DMS114 treated with DMSO at 0.1 percent for 48 hours (cell line): ENCODE results near the gene POU6F2.
A peak's percentile ranks its signal among the peaks of the same experiment; 100 is the strongest.

Experiments
- DNase-seq: peaks from one replicate; lab custom pipeline; 2025; ENCODE audit not compliant: unreplicated experiment; lab: John Stamatoyannopoulos, UW

POU6F2 gene

GRCh38 chr7:38992203-38992602 lies 14.5 kb downstream of the POU6F2 start:
- no peak for DNase-seq

DNA sequence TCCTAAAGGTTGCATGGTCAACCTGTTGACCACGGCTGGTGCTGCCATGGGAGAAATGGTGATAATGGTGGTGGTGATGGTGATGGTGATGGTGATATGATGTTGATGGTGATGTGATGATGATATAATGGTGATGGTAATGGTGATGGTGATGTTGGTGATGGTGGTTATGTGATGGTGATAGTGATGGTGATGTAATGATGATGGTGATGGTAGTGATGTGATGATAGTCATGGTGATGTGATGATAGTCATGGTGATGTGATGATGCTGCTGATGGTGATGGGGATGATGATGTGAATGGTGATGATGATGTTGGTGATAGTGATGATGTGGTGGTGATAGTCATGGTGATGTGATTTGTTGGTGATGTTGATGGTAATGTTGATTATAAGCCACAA lies 23.9 kb downstream of the POU6F2 start:
- no peak for DNase-seq

- no peak for DNase-seq
Observed at GRCh38 chr7:39002755-39003154, 25.0 kb downstream of the POU6F2 start.

- DNase-seq, result no peak
Observed at GRCh38 chr7:39005036-39005435, 27.3 kb downstream of the POU6F2 start.

- no peak for DNase-seq
Observed at GRCh38 chr7:39005461-39005860, 27.8 kb downstream of the POU6F2 start.

- DNase-seq, result peak; percentile 18
Observed at GRCh38 chr7:39013049-39013939, 35.6 kb downstream of the POU6F2 start.

GRCh38 chr7:39016609-39017008 lies 38.9 kb downstream of the POU6F2 start:
- DNase-seq, result no peak

DNA sequence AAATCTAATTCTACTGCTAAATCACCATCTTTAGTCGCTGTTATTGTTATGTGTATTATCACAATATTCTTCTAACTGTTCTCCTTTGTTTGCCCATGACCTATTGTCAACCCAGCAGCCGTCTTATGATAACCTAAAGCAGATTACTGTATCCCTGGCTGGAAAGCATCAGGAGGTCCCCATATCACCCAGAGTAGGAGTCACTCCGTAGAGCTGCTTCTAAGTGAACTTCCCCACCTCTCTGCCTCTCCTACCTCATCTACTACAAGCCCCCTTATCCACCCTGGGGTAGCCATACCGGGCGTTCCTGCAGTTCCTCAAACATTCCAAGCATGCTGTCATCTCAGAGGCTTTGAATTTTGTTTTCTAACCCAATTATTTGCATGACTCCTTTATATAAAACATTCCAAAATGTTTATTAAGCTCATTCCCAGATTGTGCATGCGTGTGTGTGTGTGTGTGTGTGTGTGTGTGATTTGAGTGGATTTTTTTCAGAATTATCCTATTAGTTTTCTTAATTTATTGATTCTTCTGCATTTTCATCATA lies 39.7 kb downstream of the POU6F2 start:
- DNase-seq, result no peak

DNA sequence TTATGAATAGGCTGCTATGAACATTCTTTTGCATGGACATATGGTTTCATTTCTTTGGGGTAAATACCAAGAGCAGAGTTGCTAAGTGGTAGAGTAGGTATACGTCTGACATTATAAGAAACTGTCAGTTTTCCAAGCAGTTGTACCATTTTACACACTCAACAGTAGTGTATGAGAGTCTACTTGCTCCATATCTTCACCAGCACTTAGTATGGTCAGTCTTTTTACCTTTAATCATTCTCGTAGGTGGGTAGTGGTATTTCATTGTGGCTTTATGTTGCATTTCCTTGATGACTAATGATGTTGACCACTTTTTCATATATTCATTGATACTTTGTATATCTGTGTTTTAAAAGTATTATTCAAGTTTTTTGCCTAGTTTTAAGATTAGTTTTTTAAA lies 45.1 kb downstream of the POU6F2 start:
- no peak for DNase-seq

DNA sequence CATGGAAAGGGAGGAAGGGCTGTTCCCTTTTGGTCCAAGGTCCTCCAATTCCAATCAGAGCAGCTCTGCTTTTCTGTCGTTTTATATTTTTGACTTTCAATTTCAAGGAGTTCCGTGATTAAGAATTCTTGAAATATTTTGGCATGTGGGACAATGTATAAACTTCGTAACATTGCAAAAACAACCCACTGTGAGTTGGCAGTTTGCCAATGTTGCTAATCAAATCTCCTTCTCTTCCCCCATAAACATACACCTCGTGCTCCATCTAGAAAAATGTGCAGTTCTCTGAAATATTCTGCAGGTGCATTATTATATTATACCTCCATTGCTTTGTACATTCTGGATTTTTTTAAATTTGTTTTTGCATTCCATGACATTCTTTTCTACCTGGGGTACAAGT lies 49.8 kb downstream of the POU6F2 start:
- DNase-seq, result no peak

- no peak for DNase-seq
Observed at GRCh38 chr7:39033885-39034624, 56.3 kb downstream of the POU6F2 start.

- DNase-seq, result no peak
Observed at GRCh38 chr7:39035156-39035555, 57.4 kb downstream of the POU6F2 start.

- DNase-seq, result no peak
Observed at GRCh38 chr7:39035903-39036302, 58.2 kb downstream of the POU6F2 start.

DNA sequence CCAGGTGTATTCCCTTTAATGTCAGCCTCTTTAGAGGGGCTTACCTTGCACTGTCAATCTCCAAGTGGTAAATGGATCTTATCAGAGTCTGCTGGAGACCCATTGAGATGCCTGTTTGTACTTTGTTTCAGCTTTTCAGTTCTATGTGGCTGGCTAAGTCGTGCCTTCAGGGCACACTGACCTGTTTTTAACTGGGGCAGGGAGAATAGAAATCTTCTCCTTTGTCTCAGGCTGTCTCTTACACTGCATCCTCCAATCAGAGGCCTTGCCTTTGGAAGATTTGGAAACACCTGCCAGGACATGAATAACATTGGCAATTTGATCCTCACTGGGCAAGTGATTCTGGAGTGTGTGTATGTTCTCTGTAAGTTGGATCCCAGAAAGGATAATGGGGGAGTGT lies 65.0 kb downstream of the POU6F2 start:
- DNase-seq, result no peak

- no peak for DNase-seq
Observed at GRCh38 chr7:39043531-39043930, 65.8 kb downstream of the POU6F2 start.

GRCh38 chr7:39044489-39044888 lies 66.8 kb downstream of the POU6F2 start:
- no peak for DNase-seq

DNA sequence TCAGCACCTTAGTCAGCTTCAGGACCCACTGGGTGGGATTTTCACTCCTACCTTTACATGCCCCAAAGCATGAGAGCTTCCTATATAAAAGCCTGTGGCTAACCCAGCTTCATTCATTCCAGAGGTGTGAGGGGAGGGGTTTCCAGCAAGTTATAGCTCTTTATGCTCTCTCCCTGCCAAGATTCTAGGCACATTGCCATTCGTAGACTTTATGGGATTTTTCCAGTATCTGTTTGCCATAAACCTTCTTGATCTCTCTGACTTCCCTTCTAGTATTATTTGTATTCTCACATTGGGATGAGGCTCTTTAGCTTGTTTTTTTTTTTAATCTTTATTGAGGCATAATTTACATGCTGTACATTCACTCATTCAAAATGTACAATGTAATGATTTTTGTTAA lies 67.5 kb downstream of the POU6F2 start:
- DNase-seq, result no peak

DNA sequence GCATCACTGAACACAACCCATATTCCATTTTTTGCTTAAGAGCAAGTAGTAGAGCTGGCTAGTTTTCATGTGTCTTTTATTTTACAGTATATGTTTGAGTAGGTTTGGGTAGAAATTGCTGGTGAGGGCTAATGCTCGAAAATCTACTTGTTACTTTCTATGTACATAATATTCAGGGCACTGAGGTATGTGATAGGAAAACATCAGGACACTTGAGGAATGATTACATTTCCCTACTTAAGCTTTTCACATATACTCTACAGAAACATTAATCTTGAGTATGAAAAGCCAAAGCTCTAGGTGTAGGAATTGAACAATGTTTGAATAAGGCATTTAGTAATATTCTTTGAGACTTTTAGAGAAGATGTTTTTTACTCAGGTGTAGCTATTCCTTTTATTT lies 73.6 kb downstream of the POU6F2 start:
- no peak for DNase-seq

- no peak for DNase-seq
Observed at GRCh38 chr7:39051707-39052106, 74.0 kb downstream of the POU6F2 start.

- no peak for DNase-seq
Observed at GRCh38 chr7:39054731-39055130, 77.0 kb downstream of the POU6F2 start.

DNA sequence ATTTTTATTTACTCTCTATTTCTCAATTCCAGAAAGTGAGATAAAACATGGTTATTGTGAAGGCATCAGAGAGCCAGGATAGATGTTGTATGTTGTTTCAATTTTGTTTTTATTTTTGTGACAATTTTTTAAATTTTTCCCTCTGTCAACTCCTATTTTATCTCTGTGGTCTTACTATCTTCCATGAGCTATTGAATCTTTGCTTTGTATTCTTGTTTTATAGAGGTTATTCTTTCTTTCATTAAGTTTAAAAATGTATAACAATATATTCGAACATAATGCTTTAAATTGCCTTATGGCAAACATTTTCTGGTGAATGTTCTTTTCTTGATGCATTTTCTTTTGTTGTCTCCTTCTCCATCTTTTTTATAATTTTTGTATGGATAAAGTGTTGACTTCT lies 78.4 kb downstream of the POU6F2 start:
- no peak for DNase-seq

GRCh38 chr7:39062811-39063210 lies 85.1 kb downstream of the POU6F2 start:
- no peak for DNase-seq
